Gastroesophageal sphincter (tissue), 3 donors: ENCODE data around the gene ARID1B.

Experiments used
- CTCF ChIP-seq, 4 experiments: fragments of 200-600 bp in 2 of 4; fragments of 450-650 bp in 2 of 4; sonication (generic) in 1 of 4; IDR thresholded peaks; one replicate each; pipeline ENCODE4 v1.5.1; 2017 to 2019; ENCODE audit warnings: antibody characterized with exemption in 4 of 4, mild to moderate bottlenecking in 2 of 4, moderate library complexity in 2 of 4
- POLR2A ChIP-seq, 2 donors: fragments of 450-650 bp; IDR thresholded peaks; one replicate each; pipeline ENCODE4 v1.6.1; 2017; ENCODE audit warnings: antibody characterized with exemption in 2 of 2, mild to moderate bottlenecking in 2 of 2, moderate library complexity in 1 of 2
- POLR2AphosphoS5 ChIP-seq: sonication (generic); formaldehyde crosslinking; IDR thresholded peaks from one replicate; pipeline ENCODE4 v1.6.1; 2017; ENCODE audit warnings: antibody characterized with exemption

DNA sequence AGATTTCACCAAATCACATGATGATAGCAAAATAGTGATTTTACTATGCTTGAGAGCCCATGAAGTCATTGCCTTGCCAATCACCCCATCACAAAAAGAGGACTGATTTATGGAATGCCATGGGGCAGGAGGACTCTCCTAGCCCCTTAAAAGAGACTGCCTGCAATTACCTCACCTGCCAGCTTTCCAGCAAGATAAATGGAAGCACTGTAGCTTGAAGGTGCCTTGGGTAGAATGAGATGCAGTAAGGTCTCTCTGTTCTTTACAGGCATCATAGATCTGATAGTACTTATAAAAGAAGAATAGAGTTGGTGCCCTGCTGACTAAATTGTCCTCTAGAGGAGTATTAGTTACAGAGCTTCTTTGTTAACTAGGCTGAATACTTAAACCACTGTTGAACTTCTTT, 303.8 kb downstream of the ARID1B start:
- TF ChIP-seq POLR2A (IDR thresholded peaks at IDR 0.05): no peak
- TF ChIP-seq CTCF (IDR thresholded peaks at IDR 0.05): no peak
- TF ChIP-seq POLR2AphosphoS5: no peak
